Esophagus squamous epithelium (tissue), 5 donors: ENCODE data around the gene VEGFB. TPM values are rescaled to one million over a fixed set of nuclear protein-coding genes. Genes with fewer than 3 reads are reported as not detected.

Experiments used
- DNase-seq: peaks from one replicate; lab custom pipeline; 2025; lab: John Stamatoyannopoulos, UW
- H3K27ac ChIP-seq, 4 donors: fragments of 200-600 bp; sonication (generic); one replicate each; pipeline ENCODE4 v1.5.1; 2016 to 2019; ENCODE audit warnings: mild to moderate bottlenecking in 1 of 4
- H3K27me3 ChIP-seq, 4 donors: fragments of 200-600 bp; sonication (generic); 1 replicate in 3 of 4; 2 replicates in 1 of 4; pipeline versions ENCODE4 v1.5.1 to v1.6.0; 2017 to 2021; ENCODE audit warnings: antibody characterized with exemption in 1 of 4
- H3K36me3 ChIP-seq, 3 donors: fragments of 200-600 bp; sonication (generic); one replicate each; pipeline ENCODE4 v1.5.1; 2016 to 2019
- H3K4me1 ChIP-seq, 3 donors: fragments of 200-600 bp; sonication (generic); one replicate each; pipeline ENCODE4 v1.5.1; 2017 to 2019
- H3K4me3 ChIP-seq, 4 donors: fragments of 200-600 bp; sonication (generic); 1 replicate in 3 of 4; 2 replicates in 1 of 4; pipeline ENCODE4 v1.5.1; 2016 to 2019; ENCODE audit warnings: mild to moderate bottlenecking in 2 of 4, moderate library complexity in 1 of 4
- H3K9me3 ChIP-seq, 3 donors: fragments of 200-600 bp; sonication (generic); one replicate each; pipeline ENCODE4 v1.5.1; 2016 to 2019
- CTCF ChIP-seq, 6 experiments: fragments of 450-650 bp in 4 of 6; fragments of 200-600 bp in 2 of 6; sonication (generic) in 2 of 6; IDR thresholded peaks; one replicate each; pipeline ENCODE4 v1.5.1; 2016 to 2019; ENCODE audit warnings: antibody characterized with exemption in 6 of 6, mild to moderate bottlenecking in 4 of 6, moderate library complexity in 4 of 6
- POLR2A ChIP-seq, 4 donors: fragments of 450-650 bp; IDR thresholded peaks; one replicate each; pipeline ENCODE4 v1.6.1; 2017; ENCODE audit warnings: antibody characterized with exemption in 4 of 4, mild to moderate bottlenecking in 4 of 4, moderate library complexity in 3 of 4
- WGBS, 2 donors: methylation state at CpG; one replicate each; pipeline ENCODE4 v1.1.5; 2018; 5-methylcytosine and 5-hydroxymethylcytosine counted together
- intact Hi-C: fragments of 100-400 bp; cut with DNase I; formaldehyde crosslinking; loops from one replicate; pipeline ENCODE4 v1.15.0; 2022
- total RNA-seq, 4 donors: library from RNA; depleted of rRNA; stranded (reverse); fragments of >200 nt; gene quantifications; one replicate each; pipeline ENCODE4 v1.1.0, GENCODE V29; 2016
- donor health status: DM: yes; HTN: yes; CAD: no.

Gene VEGFB
- total RNA-seq, 4 donors from 2014 or later = 18.0 to 50.5 (median 30.9) TPM

- no peak for DNase-seq
- intact Hi-C loops = no loop called here
Observed at GRCh38 chr11:64265176-64266160, 31.1 kb downstream of the VEGFB start.

GRCh38 chr11:64266339-64266738 is 32.0 kb downstream of the VEGFB start:
- H3K27me3 ChIP-seq = no peaks in the 10 kb centered on the region
- no peak overlapping the region for H3K4me3 ChIP-seq
- 58 to 61% methylated on average over 10 to 15 of the region's 15 CpGs for WGBS, 2 donors
- intact Hi-C loops = no loop called here
- H3K9me3 ChIP-seq = no peaks in the 10 kb centered on the region
- no peak for TF ChIP-seq POLR2A (IDR thresholded peaks at IDR 0.05)
- TF ChIP-seq CTCF (IDR thresholded peaks at IDR 0.05) = no peak
- H3K36me3 ChIP-seq = peaks cover 31 to 58% (median 33%) of the 10 kb centered on the region in 3 donors
- peak overlapping the region in 3 of 4 donors; percentile 98 to 99 (median 98) for H3K27ac ChIP-seq
- peaks cover 25 to 45% (median 27%) of the 10 kb centered on the region in 3 donors for H3K4me1 ChIP-seq
- DNase-seq = no peak

More at GRCh38 chr11:64265176-64266160, 31.1 kb downstream of the VEGFB start:
- H3K4me3 ChIP-seq = no peak overlapping the region
- H3K27ac ChIP-seq = peak overlapping the region in 1 of 4 donors; percentile 99
- no peaks in the 10 kb centered on the region for H3K27me3 ChIP-seq
- H3K4me1 ChIP-seq = peaks cover 25 to 44% (median 27%) of the 10 kb centered on the region in 3 donors
- H3K9me3 ChIP-seq = no peaks in the 10 kb centered on the region
- peaks cover 31 to 67% (median 37%) of the 10 kb centered on the region in 3 donors for H3K36me3 ChIP-seq
- 82 to 92% methylated on average over 6 to 12 of the region's 35 CpGs for WGBS, 2 donors
- TF ChIP-seq CTCF (IDR thresholded peaks at IDR 0.05) (no peak), POLR2A (IDR thresholded peaks at IDR 0.05) (no peak)

GRCh38 chr11:64267207-64267945 is 33.0 kb downstream of the VEGFB start:
- Histone ChIP-seq H3K4me1 (peaks cover 31 to 54% (median 32%) of the 10 kb centered on the region in 3 donors), H3K36me3 (peaks cover 23 to 48% (median 27%) of the 10 kb centered on the region in 3 donors), H3K27ac (peak overlapping the region; percentile 98 to 99 (median 98)), H3K4me3 (no peak overlapping the region), H3K27me3 (no peaks in the 10 kb centered on the region), H3K9me3 (no peaks in the 10 kb centered on the region)
- WGBS, 2 donors = 47 to 64% methylated on average over 13 to 15 of the region's 27 CpGs
- intact Hi-C loops = no loop called here
- DNase-seq = no peak
- TF ChIP-seq CTCF (IDR thresholded peaks at IDR 0.05) = no peak

GRCh38 chr11:64268025-64268892 is 33.9 kb downstream of the VEGFB start:
- Histone ChIP-seq H3K36me3 (peaks cover 16 to 39% (median 20%) of the 10 kb centered on the region in 3 donors), H3K9me3 (no peaks in the 10 kb centered on the region), H3K4me3 (peak overlapping the region in 3 of 4 donors; percentile 58 to 87 (median 82)), H3K4me1 (peaks cover 31 to 57% (median 32%) of the 10 kb centered on the region in 3 donors), H3K27me3 (no peaks in the 10 kb centered on the region), H3K27ac (peak overlapping the region; percentile 98 to 99 (median 98))
- 29 to 49% methylated on average over 8 to 13 of the region's 23 CpGs for WGBS, 2 donors
- DNase-seq = no peak
- TF ChIP-seq CTCF (IDR thresholded peaks at IDR 0.05) (no peak), POLR2A (IDR thresholded peaks at IDR 0.05) (no peak)
- intact Hi-C loops = no loop called here
